Endothelial cell of umbilical vein (primary cell): ENCODE measurements around the gene NEMP1. TPM values are rescaled to one million over a fixed set of nuclear protein-coding genes. Genes with fewer than 3 reads are reported as not detected.

Experiments used
- BruUV-seq: library from RNA; stranded (reverse); fragments of 400-500 nt; replicated peaks from 2 replicates; lab custom pipeline; 2021; lab: Mats Ljungman, UMichigan
- CTCF ChIA-PET: fragments of 300-600, 350-600 bp; sonication (Branson Sonifier 250); formaldehyde crosslinking; loops from one replicate; lab custom pipeline; 2021; ENCODE audit warnings: antibody characterized with exemption, inconsistent platforms; lab: Charles Lee
- POLR2A ChIA-PET: fragments of 300-600, 350-600 bp; sonication (Branson Sonifier 250); formaldehyde crosslinking; loops from one replicate; lab custom pipeline; 2021; ENCODE audit warnings: antibody characterized with exemption, inconsistent platforms; lab: Charles Lee
- DNase-seq: peaks from one replicate; pipeline ENCODE4 v3.0.0-alpha.2; 2011; ENCODE audit warnings: low read depth, low spot score
- FAIRE-seq: peaks from 2 replicates; lab custom pipeline; 2011; peaks lifted over from hg19 to GRCh38; lab: Jason Lieb, UNC
- H2AFZ ChIP-seq: 2 replicates; pipeline ENCODE4 v1.6.0; 2012; ENCODE audit warnings: low read depth, low read length, control low read depth, inconsistent platforms
- H3K27ac ChIP-seq: 2 replicates; pipeline ENCODE4 v1.5.1; 2011; ENCODE audit warnings: low read depth, mild to moderate bottlenecking, control low read depth, low read length, moderate library complexity; ENCODE audit not compliant: insufficient read depth
- H3K27me3 ChIP-seq, 2 experiments: 2 replicates each; pipeline versions ENCODE4 v1.6.0 to v1.6.1; 2011; ENCODE audit warnings: low read length in 2 of 2, mixed read lengths in 1 of 2; ENCODE audit not compliant: control insufficient read depth in 2 of 2, insufficient read depth in 2 of 2
- H3K36me3 ChIP-seq, 2 experiments: 2 replicates in 1 of 2; 3 replicates in 1 of 2; pipeline ENCODE4 v1.5.1; 2011; ENCODE audit warnings: low read length in 2 of 2, mild to moderate bottlenecking in 1 of 2, moderate library complexity in 1 of 2; ENCODE audit not compliant: control insufficient read depth in 2 of 2, insufficient read depth in 2 of 2; ENCODE audit errors: extremely low read depth in 1 of 2
- H3K4me1 ChIP-seq: 3 replicates; pipeline ENCODE4 v1.5.1; 2011; ENCODE audit warnings: mild to moderate bottlenecking, low read length; ENCODE audit not compliant: control insufficient read depth, insufficient read depth; ENCODE audit errors: extremely low read depth
- H3K4me2 ChIP-seq: 2 replicates; pipeline ENCODE4 v1.6.1; 2011; ENCODE audit warnings: low read length, control low read depth, mixed read lengths; ENCODE audit not compliant: insufficient read depth
- H3K4me3 ChIP-seq, 3 experiments: fragments of 200-600 bp in 1 of 3; sonication (generic), shearing (Covaris generic) in 1 of 3; replicated peaks in 1 of 3; 2 replicates each; pipeline ENCODE4 v1.5.1; 2011 to 2016; ENCODE audit warnings: control low read depth in 3 of 3, low read length in 3 of 3, mild to moderate bottlenecking in 2 of 3, inconsistent platforms in 1 of 3, low read depth in 1 of 3, moderate library complexity in 1 of 3; ENCODE audit not compliant: insufficient read depth in 1 of 3
- H3K79me2 ChIP-seq: 2 replicates; pipeline ENCODE4 v1.6.0; 2012; ENCODE audit warnings: low read length, inconsistent platforms; ENCODE audit not compliant: control insufficient read depth, insufficient read depth
- H3K9ac ChIP-seq: replicated peaks from 2 replicates; pipeline ENCODE3; 2011; ENCODE audit warnings: low read length, control low read depth; ENCODE audit not compliant: insufficient read depth; ENCODE audit errors: extremely low read depth
- H3K9me1 ChIP-seq: replicated peaks from 3 replicates; pipeline ENCODE4 v1.6.0; 2011; ENCODE audit warnings: mild to moderate bottlenecking, low read length; ENCODE audit not compliant: control insufficient read depth, insufficient read depth; ENCODE audit errors: extremely low read depth
- H3K9me3 ChIP-seq: replicated peaks from 2 replicates; pipeline ENCODE4 v1.5.1; 2012; ENCODE audit warnings: low read length, inconsistent platforms; ENCODE audit not compliant: control insufficient read depth, insufficient read depth
- H4K20me1 ChIP-seq: replicated peaks from 2 replicates; pipeline ENCODE3; 2011; ENCODE audit warnings: mild to moderate bottlenecking, low read length; ENCODE audit not compliant: control insufficient read depth, insufficient read depth; ENCODE audit errors: extremely low read depth
- EZH2 ChIP-seq: IDR thresholded peaks from 2 replicates; pipeline ENCODE4 v1.6.1; 2012; ENCODE audit warnings: borderline replicate concordance, low read depth, mild to moderate bottlenecking, moderate library complexity, low read length, inconsistent platforms; ENCODE audit not compliant: severe bottlenecking
- FOS ChIP-seq: IDR thresholded peaks from 2 replicates; pipeline ENCODE4 v1.6.1; 2011; ENCODE audit warnings: mild to moderate bottlenecking, low read length, moderate library complexity, borderline replicate concordance; ENCODE audit not compliant: insufficient read depth
- GATA2 ChIP-seq: IDR thresholded peaks from 2 replicates; pipeline ENCODE4 v1.7.0; 2011; ENCODE audit warnings: low read depth, mild to moderate bottlenecking, moderate library complexity, mixed read lengths, low read length; ENCODE audit not compliant: insufficient read length, insufficient read depth
- JUN ChIP-seq: IDR thresholded peaks from 2 replicates; pipeline ENCODE4 v1.6.1; 2011; ENCODE audit warnings: borderline replicate concordance, low read depth; ENCODE audit not compliant: insufficient read length, insufficient read depth
- MYC ChIP-seq: IDR thresholded peaks from one replicate; pipeline ENCODE4 v1.6.1; 2011; ENCODE audit warnings: mild to moderate bottlenecking, low read depth, low read length
- POLR2A ChIP-seq: IDR thresholded peaks from 2 replicates; pipeline ENCODE4 v1.6.1; 2012; ENCODE audit warnings: low read depth, mild to moderate bottlenecking, control low read depth, low read length
- POLR2AphosphoS5 ChIP-seq: IDR thresholded peaks from 2 replicates; pipeline ENCODE4 v1.6.1; 2012; ENCODE audit warnings: low read depth, mild to moderate bottlenecking, control low read depth, low read length, moderate library complexity; ENCODE audit not compliant: insufficient read depth
- dilution Hi-C: fragments of 300-500 bp; cut with MboI; formaldehyde crosslinking; loops from one replicate; pipeline ENCODE4 v1.15.0; 2019; ENCODE audit warnings: low sequenced_read_pairs; ENCODE audit not compliant: extremely low pct_ligation_motif_present
- intact Hi-C: fragments of 100-400 bp; cut with micrococcal nuclease; formaldehyde crosslinking; loops from one replicate; pipeline ENCODE4 v1.10.0; 2022
- polyA plus RNA-seq, 4 experiments: library from polyadenylated mRNA; depleted of rRNA in 3 of 4; stranded (reverse) in 3 of 4; unstranded in 1 of 4; fragments of >200 nt; gene quantifications; 2 replicates each; pipeline versions ENCODE4 v1.2.1 to v1.2.3, GENCODE V29; 2011 to 2012; ENCODE audit warnings: missing spikeins in 1 of 4
- total RNA-seq: library from RNA; stranded (reverse); gene quantifications from 2 replicates; pipeline ENCODE4 v1.2.3, GENCODE V29; 2021
- TF ChIP-seq, protein P1 (sequence below): IDR thresholded peaks from 2 replicates; pipeline ENCODE4 v1.6.1; 2011; ENCODE audit not compliant: insufficient read depth, insufficient read length
- TF ChIP-seq, protein P2 (sequence below), 2 donors: IDR thresholded peaks; 1 replicate in 1 of 2; 2 replicates in 1 of 2; pipeline ENCODE4 v1.5.1; 2011; ENCODE audit warnings: low read length in 2 of 2, mild to moderate bottlenecking in 2 of 2, moderate library complexity in 2 of 2, control low read depth in 1 of 2, inconsistent platforms in 1 of 2, low read depth in 1 of 2; ENCODE audit not compliant: insufficient read depth in 1 of 2; ENCODE audit errors: extremely low read depth in 1 of 2

The NEMP1 gene
- total and polyA plus RNA-seq, 2 donors (not counting 3 experiments of a cell fraction or from before 2014, with no cell fraction given), result 10.8 to 21.5 TPM

DNA sequence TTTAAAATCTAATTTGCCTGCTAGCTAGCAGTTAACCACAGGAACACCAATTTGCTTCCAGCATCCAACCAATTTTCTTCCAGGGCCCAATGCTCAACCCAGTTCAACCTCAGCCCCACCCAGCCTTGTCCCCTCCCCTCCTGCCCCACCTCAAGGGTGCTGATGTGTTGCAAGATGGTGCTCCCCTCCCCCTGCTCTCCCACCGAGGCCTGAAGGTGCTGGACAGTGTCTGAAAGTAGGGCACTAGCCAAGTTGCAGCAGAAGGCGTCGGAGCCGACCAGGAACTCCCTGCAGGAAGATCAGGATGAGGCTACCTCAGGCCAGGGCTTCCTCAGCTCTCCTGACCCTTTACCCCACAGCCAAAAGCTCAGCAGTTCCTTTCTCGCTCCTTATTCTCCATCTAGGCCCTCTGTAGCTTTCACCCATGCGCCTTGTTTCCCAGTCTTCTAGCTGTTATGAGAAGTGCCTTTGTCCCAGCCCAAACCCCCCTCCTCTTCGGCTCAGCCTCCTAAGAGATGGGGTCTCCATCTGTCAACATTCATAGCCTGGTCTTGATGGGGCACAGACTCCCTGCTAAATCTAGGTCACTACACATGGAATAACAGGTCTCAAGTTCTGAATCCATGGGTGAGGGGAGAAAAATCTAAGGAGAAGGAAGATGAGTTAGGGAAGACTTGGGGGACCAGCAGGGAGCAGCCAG, 29.0 kb upstream of the NEMP1 start:
- BruUV-seq, result no TSS peak
- dilution Hi-C loops, result no loop called here
- H3K27me3 ChIP-seq, result no peaks in the 10 kb centered on the region
- H3K9ac ChIP-seq, result no peak overlapping the region
- H3K9me1 ChIP-seq, result no peaks in the 10 kb centered on the region
- ChIA-PET POLR2A (no interaction called here), CTCF (interaction anchor here (0.6 to 1.1 kb wide), 4 partner anchors 15 to 38 kb away, joined by 3 read pairs; no protein-coding TSS in a partner anchor)
- peaks cover 13% of the 10 kb centered on the region for H3K79me2 ChIP-seq
- H3K9me3 ChIP-seq, result no peaks in the 10 kb centered on the region
- DNase-seq, result no peak
- no peak for TF ChIP-seq POLR2AphosphoS5
- no peak for TF ChIP-seq JUN
- no peak for TF ChIP-seq MYC
- no peak for TF ChIP-seq FOS
- no peak for TF ChIP-seq POLR2A
- TF ChIP-seq, protein P1, sequence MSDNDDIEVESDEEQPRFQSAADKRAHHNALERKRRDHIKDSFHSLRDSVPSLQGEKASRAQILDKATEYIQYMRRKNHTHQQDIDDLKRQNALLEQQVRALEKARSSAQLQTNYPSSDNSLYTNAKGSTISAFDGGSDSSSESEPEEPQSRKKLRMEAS, result no peak
- TF ChIP-seq EZH2, result no peak
- TF ChIP-seq GATA2, result no peak
- TF ChIP-seq, protein P2, sequence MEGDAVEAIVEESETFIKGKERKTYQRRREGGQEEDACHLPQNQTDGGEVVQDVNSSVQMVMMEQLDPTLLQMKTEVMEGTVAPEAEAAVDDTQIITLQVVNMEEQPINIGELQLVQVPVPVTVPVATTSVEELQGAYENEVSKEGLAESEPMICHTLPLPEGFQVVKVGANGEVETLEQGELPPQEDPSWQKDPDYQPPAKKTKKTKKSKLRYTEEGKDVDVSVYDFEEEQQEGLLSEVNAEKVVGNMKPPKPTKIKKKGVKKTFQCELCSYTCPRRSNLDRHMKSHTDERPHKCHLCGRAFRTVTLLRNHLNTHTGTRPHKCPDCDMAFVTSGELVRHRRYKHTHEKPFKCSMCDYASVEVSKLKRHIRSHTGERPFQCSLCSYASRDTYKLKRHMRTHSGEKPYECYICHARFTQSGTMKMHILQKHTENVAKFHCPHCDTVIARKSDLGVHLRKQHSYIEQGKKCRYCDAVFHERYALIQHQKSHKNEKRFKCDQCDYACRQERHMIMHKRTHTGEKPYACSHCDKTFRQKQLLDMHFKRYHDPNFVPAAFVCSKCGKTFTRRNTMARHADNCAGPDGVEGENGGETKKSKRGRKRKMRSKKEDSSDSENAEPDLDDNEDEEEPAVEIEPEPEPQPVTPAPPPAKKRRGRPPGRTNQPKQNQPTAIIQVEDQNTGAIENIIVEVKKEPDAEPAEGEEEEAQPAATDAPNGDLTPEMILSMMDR (IDR thresholded peaks at IDR 0.05; ENCODE audit: extremely low read depth in 1 of 2, insufficient read depth in 1 of 2, low read depth in 1 of 2, low read length in 2 of 2), result no peak
- no peak overlapping the region for H2AFZ ChIP-seq
- H4K20me1 ChIP-seq, result no peaks in the 10 kb centered on the region
- H3K4me2 ChIP-seq, result no peak overlapping the region
- H3K27ac ChIP-seq, result no peak overlapping the region
- H3K36me3 ChIP-seq, result peaks cover 4 to 32% of the 10 kb centered on the region in 2 experiments
- no peak for FAIRE-seq
- H3K4me1 ChIP-seq, result peaks cover 14% of the 10 kb centered on the region
- intact Hi-C loops, result no loop called here
- no peak overlapping the region for H3K4me3 ChIP-seq
